Left lung (tissue), 14 donors: ENCODE data around the gene RFC4. TPM values are rescaled to one million over a fixed set of nuclear protein-coding genes. Genes with fewer than 3 reads are reported as not detected.
A peak's percentile ranks its signal among the peaks of the same experiment; 100 is the strongest.

Experiments
- ATAC-seq: fragments of 200-7000 bp; cut with Tn5 transposase; one replicate; pipeline ENCODE4 v1.9.1; 2020; ENCODE audit warnings: moderate library complexity
- DNase-seq, 4 donors: peaks; one replicate each; pipeline ENCODE4 v3.0.0-alpha.2; 2013 to 2020
- H3K27ac ChIP-seq, 2 donors: fragments of 200-600 bp; sonication (generic) in 1 of 2; one replicate each; pipeline versions ENCODE4 v1.5.0 to v1.8.0; 2020 to 2021
- H3K27me3 ChIP-seq, 2 donors: fragments of 200-600 bp; sonication (generic) in 1 of 2; one replicate each; pipeline versions ENCODE4 v1.5.0 to v1.8.0; 2020 to 2021
- H3K36me3 ChIP-seq, 2 donors: fragments of 200-600 bp; sonication (generic) in 1 of 2; one replicate each; pipeline versions ENCODE4 v1.5.0 to v1.8.0; 2020 to 2021
- H3K4me1 ChIP-seq, 2 donors: fragments of 200-600 bp; one replicate each; pipeline ENCODE4 v1.8.0; 2021
- H3K4me3 ChIP-seq, 2 donors: fragments of 200-600 bp; sonication (generic) in 1 of 2; one replicate each; pipeline versions ENCODE4 v1.5.0 to v1.8.0; 2020 to 2021; ENCODE audit warnings: mild to moderate bottlenecking in 1 of 2
- H3K9me3 ChIP-seq, 2 donors: fragments of 200-600 bp; sonication (generic) in 1 of 2; one replicate each; pipeline versions ENCODE4 v1.5.0 to v1.8.0; 2020 to 2021
- intact Hi-C, 2 donors: fragments of 100-400 bp; cut with DNase I; formaldehyde crosslinking; loops; one replicate each; pipeline versions ENCODE4 v1.11.2 to v1.14.2; 2022
- long read RNA-seq, 12 donors: library from polyadenylated mRNA in 2 of 12; unstranded in 2 of 12; transcript quantifications; one replicate each; pipeline ENCODE4 v2.0.0 and lab custom pipeline, GENCODE V29; 2019 to 2026
- polyA plus RNA-seq, 6 donors: library from polyadenylated mRNA; unstranded; fragments of 120-200 nt; gene quantifications; one replicate each; pipeline ENCODE4 v1.2.1, GENCODE V29; 2013; ENCODE audit not compliant: insufficient read length in 6 of 6
- total RNA-seq, 2 donors: library from RNA; stranded (reverse); fragmentation: NEBNext Ultra II Directional; extraction: Animal tissue kit (Norgen Biotek cat#: 25700); gene quantifications; one replicate each; pipeline ENCODE4 v1.2.1, GENCODE V29; 2021
- TF ChIP-seq, protein P1 (sequence below), 2 donors: fragments of 200-600 bp; sonication (generic) in 1 of 2; IDR thresholded peaks; one replicate each; pipeline versions ENCODE4 v1.5.0 to v1.8.0; 2021; ENCODE audit warnings: antibody characterized with exemption in 2 of 2
- donor health status: DM: no; HTN: yes; CAD: no.
- donor health status: DM: no; HTN: no; CAD: no.

The RFC4 gene, protein sequence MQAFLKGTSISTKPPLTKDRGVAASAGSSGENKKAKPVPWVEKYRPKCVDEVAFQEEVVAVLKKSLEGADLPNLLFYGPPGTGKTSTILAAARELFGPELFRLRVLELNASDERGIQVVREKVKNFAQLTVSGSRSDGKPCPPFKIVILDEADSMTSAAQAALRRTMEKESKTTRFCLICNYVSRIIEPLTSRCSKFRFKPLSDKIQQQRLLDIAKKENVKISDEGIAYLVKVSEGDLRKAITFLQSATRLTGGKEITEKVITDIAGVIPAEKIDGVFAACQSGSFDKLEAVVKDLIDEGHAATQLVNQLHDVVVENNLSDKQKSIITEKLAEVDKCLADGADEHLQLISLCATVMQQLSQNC
- total RNA-seq = 10 to 100 TPM; 12.9 to 21.1 TPM
- polyA plus RNA-seq = 10 to 100 TPM; 39.5 to 55.0 (median 45.2) TPM
- long read RNA-seq, donor 1, transcript RFC4-201 (11 exons, 1,384 nt) = major isoform, 7 of 33 reads
- long read RNA-seq, donor 1, partial matches to known transcripts = 20 of 33 reads
- long read RNA-seq, donor 1, other reads (novel, unspliced or antisense) = 0 of 33 reads
- long read RNA-seq, donor 2, transcript RFC4-201 (11 exons, 1,384 nt) = major isoform, 9 of 29 reads
- long read RNA-seq, donor 2, partial matches to known transcripts = 16 of 29 reads
- long read RNA-seq, donor 2, other reads (novel, unspliced or antisense) = 0 of 29 reads
- long read RNA-seq, donor 3, transcript RFC4-201 (11 exons, 1,384 nt) = major isoform, 8 of 21 reads
- long read RNA-seq, donor 3, partial matches to known transcripts = 10 of 21 reads
- long read RNA-seq, donor 3, other reads (novel, unspliced or antisense) = 0 of 21 reads
- long read RNA-seq, donor 4, transcript RFC4-201 (11 exons, 1,384 nt) = major isoform, 12 of 16 reads
- long read RNA-seq, donor 4, partial matches to known transcripts = 2 of 16 reads
- long read RNA-seq, donor 4, other reads (novel, unspliced or antisense) = 0 of 16 reads
- long read RNA-seq, donor 5, partial matches to known transcripts = 8 of 15 reads
- long read RNA-seq, donor 5, other reads (novel, unspliced or antisense) = 0 of 15 reads
- long read RNA-seq, donor 6, transcript RFC4-201 (11 exons, 1,384 nt) = major isoform, 10 of 26 reads
- long read RNA-seq, donor 6, transcript RFC4-202 (11 exons, 1,448 nt) = minor isoform, 6 of 26 reads
- long read RNA-seq, donor 6, partial matches to known transcripts = 8 of 26 reads
- long read RNA-seq, donor 6, other reads (novel, unspliced or antisense) = 0 of 26 reads
- long read RNA-seq, donor 7, transcript RFC4-201 (11 exons, 1,384 nt) = major isoform, 5 of 18 reads
- long read RNA-seq, donor 7, partial matches to known transcripts = 12 of 18 reads
- long read RNA-seq, donor 7, other reads (novel, unspliced or antisense) = 0 of 18 reads
- long read RNA-seq, donor 8, partial matches to known transcripts = 7 of 14 reads
- long read RNA-seq, donor 8, other reads (novel, unspliced or antisense) = 0 of 14 reads
- long read RNA-seq, donor 9, partial matches to known transcripts = 0 of 1 reads
- long read RNA-seq, donor 9, other reads (novel, unspliced or antisense) = 0 of 1 reads
- long read RNA-seq, donor 10, transcript RFC4-202 (11 exons, 1,448 nt) = major isoform, 5 of 16 reads
- long read RNA-seq, donor 10, transcript RFC4-201 (11 exons, 1,384 nt) = major isoform, 5 of 16 reads
- long read RNA-seq, donor 10, partial matches to known transcripts = 3 of 16 reads
- long read RNA-seq, donor 10, other reads (novel, unspliced or antisense) = 3 of 16 reads
- long read RNA-seq, donor 11, transcript RFC4-201 (11 exons, 1,384 nt) = major isoform, 7 of 19 reads
- long read RNA-seq, donor 11, transcript RFC4-202 (11 exons, 1,448 nt) = minor isoform, 5 of 19 reads
- long read RNA-seq, donor 11, partial matches to known transcripts = 7 of 19 reads
- long read RNA-seq, donor 11, other reads (novel, unspliced or antisense) = 0 of 19 reads
- long read RNA-seq, donor 12, partial matches to known transcripts = 7 of 14 reads
- long read RNA-seq, donor 12, other reads (novel, unspliced or antisense) = 0 of 14 reads

DNA sequence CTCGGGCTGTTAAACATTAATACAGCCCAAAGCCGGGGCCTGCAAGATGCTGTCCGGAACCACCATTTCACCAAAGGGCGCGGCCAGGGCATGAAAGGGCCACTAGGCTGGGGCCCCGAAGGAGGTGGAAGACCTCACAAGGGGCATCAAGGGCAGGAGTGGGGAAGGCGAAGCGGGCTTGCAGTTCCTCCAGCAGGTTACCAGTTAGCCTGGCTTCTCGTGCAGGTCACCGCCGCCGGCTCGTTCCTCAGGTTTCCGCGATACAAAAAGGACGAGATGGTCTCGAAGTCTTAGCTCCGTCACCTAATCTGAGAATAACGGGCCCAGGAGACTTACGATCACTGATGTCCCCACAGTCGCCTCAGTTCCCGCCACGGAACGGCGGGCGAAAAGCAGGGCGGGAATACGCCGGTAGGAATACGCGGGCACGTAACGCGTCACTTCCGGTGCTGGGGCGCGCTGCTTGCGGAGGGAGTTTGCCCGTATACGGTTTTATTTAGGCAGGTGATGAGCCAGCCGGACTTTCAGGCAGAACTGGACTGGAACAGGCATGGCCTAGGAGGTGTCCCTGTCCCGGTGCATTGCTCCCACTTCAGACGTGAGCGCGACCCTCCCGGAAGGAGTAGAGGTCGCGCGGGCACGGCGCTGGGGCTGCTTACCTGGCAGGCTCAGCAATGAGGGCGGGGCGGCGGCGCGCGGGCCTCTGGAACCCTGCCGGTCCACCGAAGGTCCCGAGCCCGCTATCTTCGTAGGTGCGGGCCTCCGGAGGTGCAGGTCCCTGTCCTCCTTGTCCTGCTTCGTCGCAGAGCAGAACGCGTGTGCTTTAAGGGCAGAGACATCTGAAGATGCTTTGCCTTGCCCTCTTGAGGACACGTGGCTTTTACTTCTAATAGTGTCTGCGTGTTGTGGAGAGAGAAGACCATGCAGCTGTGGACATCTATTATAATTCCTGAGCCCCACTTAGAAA lies at the start of gene RFC4:
RFC4 (minus strand) TSS at position 394 of the 967 bp plus-strand sequence. CDS start 1,769 bp downstream, outside the sequence.
- no peaks in the 10 kb centered on the region for H3K9me3 ChIP-seq
- peak; percentile 85 to 97 (median 88) for DNase-seq

DNA sequence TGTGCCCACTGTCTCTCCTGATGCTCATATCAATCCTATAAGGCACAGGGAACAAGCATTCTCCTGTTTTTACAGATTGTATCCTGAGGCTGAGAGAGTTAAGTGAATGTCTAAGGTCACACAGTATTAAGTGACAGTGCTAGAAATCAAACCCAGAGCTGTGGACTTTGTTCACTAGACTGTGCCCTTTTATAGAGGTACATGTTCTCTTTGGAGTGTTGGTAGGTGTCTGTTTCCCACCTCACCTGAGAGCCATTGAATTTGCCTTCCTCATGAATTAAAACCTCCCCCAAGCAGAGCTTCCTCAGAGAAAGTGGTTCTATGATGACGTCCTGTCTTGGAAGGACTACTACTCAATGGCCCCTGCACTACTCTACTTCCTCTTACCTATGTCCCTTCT lies 48.7 kb upstream of the RFC4 start:
- no peak for ATAC-seq
- TF ChIP-seq, protein P1, sequence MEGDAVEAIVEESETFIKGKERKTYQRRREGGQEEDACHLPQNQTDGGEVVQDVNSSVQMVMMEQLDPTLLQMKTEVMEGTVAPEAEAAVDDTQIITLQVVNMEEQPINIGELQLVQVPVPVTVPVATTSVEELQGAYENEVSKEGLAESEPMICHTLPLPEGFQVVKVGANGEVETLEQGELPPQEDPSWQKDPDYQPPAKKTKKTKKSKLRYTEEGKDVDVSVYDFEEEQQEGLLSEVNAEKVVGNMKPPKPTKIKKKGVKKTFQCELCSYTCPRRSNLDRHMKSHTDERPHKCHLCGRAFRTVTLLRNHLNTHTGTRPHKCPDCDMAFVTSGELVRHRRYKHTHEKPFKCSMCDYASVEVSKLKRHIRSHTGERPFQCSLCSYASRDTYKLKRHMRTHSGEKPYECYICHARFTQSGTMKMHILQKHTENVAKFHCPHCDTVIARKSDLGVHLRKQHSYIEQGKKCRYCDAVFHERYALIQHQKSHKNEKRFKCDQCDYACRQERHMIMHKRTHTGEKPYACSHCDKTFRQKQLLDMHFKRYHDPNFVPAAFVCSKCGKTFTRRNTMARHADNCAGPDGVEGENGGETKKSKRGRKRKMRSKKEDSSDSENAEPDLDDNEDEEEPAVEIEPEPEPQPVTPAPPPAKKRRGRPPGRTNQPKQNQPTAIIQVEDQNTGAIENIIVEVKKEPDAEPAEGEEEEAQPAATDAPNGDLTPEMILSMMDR (IDR thresholded peaks at IDR 0.05) = no peak
- intact Hi-C loops = no loop called here
- Histone ChIP-seq H3K27ac (no peak overlapping the region), H3K27me3 (no peaks in the 10 kb centered on the region), H3K4me1 (no peaks in the 10 kb centered on the region), H3K4me3 (no peak overlapping the region), H3K9me3 (peaks cover 0 to 20% of the 10 kb centered on the region in 2 donors), H3K36me3 (no peaks in the 10 kb centered on the region)
- DNase-seq = no peak

More for the DNA sequence above, at the start of gene RFC4:
- Histone ChIP-seq H3K27ac (peak within 1 kb of the TSS; percentile 82 to 86), H3K4me3 (peak within 1 kb of the TSS; percentile 65 to 85), H3K36me3 (peaks cover 0 to 14% of the 10 kb centered on the region in 2 donors), H3K27me3 (no peaks in the 10 kb centered on the region), H3K4me1 (peaks cover 0 to 18% of the 10 kb centered on the region in 2 donors)
- intact Hi-C loops = no loop called here
- peak; percentile 98 for ATAC-seq
- TF ChIP-seq, protein P1 (IDR thresholded peaks at IDR 0.05) = no peak

DNA sequence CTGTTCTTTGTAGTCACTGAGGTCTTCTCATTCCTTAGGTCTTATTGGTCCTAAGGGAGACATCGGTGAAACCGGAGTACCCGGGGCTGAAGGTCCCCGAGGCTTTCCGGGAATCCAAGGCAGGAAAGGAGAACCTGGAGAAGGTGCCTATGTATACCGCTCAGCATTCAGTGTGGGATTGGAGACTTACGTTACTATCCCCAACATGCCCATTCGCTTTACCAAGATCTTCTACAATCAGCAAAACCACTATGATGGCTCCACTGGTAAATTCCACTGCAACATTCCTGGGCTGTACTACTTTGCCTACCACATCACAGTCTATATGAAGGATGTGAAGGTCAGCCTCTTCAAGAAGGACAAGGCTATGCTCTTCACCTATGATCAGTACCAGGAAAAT lies 47.9 kb upstream of the RFC4 start:
- no peaks in the 10 kb centered on the region for H3K27me3 ChIP-seq
- no peak overlapping the region for H3K4me3 ChIP-seq
- TF ChIP-seq, protein P1 (IDR thresholded peaks at IDR 0.05) = no peak
- H3K9me3 ChIP-seq = peaks cover 0 to 12% of the 10 kb centered on the region in 2 donors
- intact Hi-C loops = no loop called here
- DNase-seq (no peak), ATAC-seq (no peak)
- H3K27ac ChIP-seq = no peak overlapping the region
- no peaks in the 10 kb centered on the region for H3K36me3 ChIP-seq
- H3K4me1 ChIP-seq = no peaks in the 10 kb centered on the region
